Chondrocyte (in vitro differentiated cells): ENCODE measurements around the gene TMEM139. TPM values are rescaled to one million over a fixed set of nuclear protein-coding genes. Genes with fewer than 3 reads are reported as not detected.

Experiments used
- DNase-seq: peaks from one replicate; pipeline ENCODE4 v3.0.0; 2021; ENCODE audit warnings: mixed read lengths, low spot score
- H3K27ac Mint-ChIP-seq: one replicate; pipeline ENCODE4 v1.8.0; 2021; ENCODE audit warnings: mild to moderate bottlenecking, moderate library complexity, mixed read lengths; ENCODE audit not compliant: unreplicated experiment
- H3K27me3 Mint-ChIP-seq: 2 replicates; pipeline ENCODE4 v1.8.0; 2021; ENCODE audit warnings: low read depth, mixed read lengths
- H3K36me3 Mint-ChIP-seq: 2 replicates; pipeline ENCODE4 v1.8.0; 2021; ENCODE audit warnings: low read depth, mixed read lengths
- H3K4me1 Mint-ChIP-seq: 2 replicates; pipeline ENCODE4 v1.8.0; 2021; ENCODE audit warnings: low read depth, mild to moderate bottlenecking, mixed read lengths
- H3K4me3 Mint-ChIP-seq: one replicate; pipeline ENCODE4 v1.8.0; 2021; ENCODE audit warnings: mild to moderate bottlenecking, moderate library complexity, mixed read lengths; ENCODE audit not compliant: unreplicated experiment
- H3K9me3 Mint-ChIP-seq: 2 replicates; pipeline ENCODE4 v1.8.0; 2021; ENCODE audit warnings: low read depth, mixed read lengths
- total RNA-seq: library from RNA; stranded (reverse); gene quantifications from 3 replicates; pipeline ENCODE4 v1.2.1, GENCODE V29; 2021
- TF ChIP-seq, protein P1 (sequence below): fragments of 200-600 bp; sonication (generic); IDR thresholded peaks from 2 replicates; pipeline ENCODE4 v1.5.0; 2021; ENCODE audit warnings: antibody characterized with exemption, mild to moderate bottlenecking, moderate library complexity

The TMEM139 gene
- total RNA-seq, 1 donor from 2014 or later, result not detected

DNA sequence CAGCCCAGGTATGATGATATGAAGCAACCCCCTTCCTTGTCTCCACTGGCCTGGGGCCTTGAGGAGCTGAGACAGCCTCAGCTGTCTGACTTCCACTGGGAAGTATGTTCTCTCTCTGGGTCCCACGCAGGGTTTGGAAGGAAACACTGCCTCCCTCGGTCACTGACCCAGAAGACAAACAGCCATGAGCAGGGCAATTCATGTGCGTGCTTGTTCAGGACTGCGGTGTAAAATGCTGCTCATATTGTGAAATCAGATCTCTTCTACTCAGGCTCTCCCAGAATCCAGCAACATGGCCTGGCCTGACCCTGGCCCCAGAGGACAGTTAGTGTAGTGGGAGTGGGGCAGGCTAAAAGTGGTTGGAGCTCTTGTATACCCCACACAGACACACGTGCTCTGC is 33.9 kb downstream of the TMEM139 start:
- Mint-ChIP-seq H3K36me3 (no peaks in the 10 kb centered on the region), H3K4me1 (peaks cover 21% of the 10 kb centered on the region), H3K4me3 (no peak overlapping the region), H3K27ac (no peak overlapping the region), H3K9me3 (no peaks in the 10 kb centered on the region), H3K27me3 (no peaks in the 10 kb centered on the region)
- TF ChIP-seq, protein P1, sequence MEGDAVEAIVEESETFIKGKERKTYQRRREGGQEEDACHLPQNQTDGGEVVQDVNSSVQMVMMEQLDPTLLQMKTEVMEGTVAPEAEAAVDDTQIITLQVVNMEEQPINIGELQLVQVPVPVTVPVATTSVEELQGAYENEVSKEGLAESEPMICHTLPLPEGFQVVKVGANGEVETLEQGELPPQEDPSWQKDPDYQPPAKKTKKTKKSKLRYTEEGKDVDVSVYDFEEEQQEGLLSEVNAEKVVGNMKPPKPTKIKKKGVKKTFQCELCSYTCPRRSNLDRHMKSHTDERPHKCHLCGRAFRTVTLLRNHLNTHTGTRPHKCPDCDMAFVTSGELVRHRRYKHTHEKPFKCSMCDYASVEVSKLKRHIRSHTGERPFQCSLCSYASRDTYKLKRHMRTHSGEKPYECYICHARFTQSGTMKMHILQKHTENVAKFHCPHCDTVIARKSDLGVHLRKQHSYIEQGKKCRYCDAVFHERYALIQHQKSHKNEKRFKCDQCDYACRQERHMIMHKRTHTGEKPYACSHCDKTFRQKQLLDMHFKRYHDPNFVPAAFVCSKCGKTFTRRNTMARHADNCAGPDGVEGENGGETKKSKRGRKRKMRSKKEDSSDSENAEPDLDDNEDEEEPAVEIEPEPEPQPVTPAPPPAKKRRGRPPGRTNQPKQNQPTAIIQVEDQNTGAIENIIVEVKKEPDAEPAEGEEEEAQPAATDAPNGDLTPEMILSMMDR, result peak; percentile 21
- no peak for DNase-seq

DNA sequence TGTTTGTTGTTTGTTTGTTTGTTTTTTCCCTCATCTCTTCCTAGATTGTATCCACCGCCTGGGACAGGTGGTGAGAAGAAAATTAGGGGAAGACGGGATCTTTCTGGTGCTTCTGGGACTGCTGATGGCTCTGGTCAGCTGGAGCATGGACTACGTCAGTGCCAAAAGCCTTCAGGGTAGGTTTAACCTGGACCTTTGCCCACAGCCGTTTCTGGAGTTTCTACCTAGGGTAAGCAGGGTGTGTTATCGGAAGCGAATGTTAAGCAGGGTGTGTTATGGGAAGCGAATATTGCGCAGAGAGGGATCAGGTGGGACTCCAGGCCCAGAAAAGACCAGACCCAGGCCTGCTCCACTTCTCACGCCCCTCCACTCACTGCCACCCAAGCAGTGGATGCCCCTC is 35.9 kb downstream of the TMEM139 start:
- Mint-ChIP-seq H3K27me3 (no peaks in the 10 kb centered on the region), H3K4me1 (peaks cover 27% of the 10 kb centered on the region), H3K4me3 (no peak overlapping the region), H3K9me3 (no peaks in the 10 kb centered on the region), H3K27ac (no peak overlapping the region), H3K36me3 (no peaks in the 10 kb centered on the region)
- TF ChIP-seq, protein P1, result no peak
- DNase-seq, result no peak

DNA sequence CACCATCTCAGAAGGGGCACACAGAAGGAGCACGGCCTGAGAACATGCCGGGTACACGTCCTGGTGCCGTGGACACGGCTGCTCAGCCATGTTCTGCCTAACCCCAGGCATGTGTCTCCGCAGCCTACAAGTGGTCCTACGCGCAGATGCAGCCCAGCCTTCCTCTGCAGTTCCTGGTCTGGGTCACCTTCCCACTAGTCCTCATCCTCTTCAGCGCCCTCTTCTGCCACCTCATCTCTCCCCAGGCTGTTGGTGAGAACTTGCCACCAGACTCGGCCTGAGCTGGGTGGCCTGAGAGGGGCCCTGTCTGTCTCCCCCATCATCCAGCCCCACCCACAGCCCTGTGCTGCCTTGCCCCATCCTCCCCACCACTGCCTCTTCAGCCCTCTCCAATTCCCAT is 36.5 kb downstream of the TMEM139 start:
- Mint-ChIP-seq H3K27me3 (no peaks in the 10 kb centered on the region), H3K27ac (no peak overlapping the region), H3K9me3 (no peaks in the 10 kb centered on the region), H3K36me3 (no peaks in the 10 kb centered on the region), H3K4me1 (peaks cover 27% of the 10 kb centered on the region), H3K4me3 (no peak overlapping the region)
- DNase-seq, result no peak
- TF ChIP-seq, protein P1, result no peak

DNA sequence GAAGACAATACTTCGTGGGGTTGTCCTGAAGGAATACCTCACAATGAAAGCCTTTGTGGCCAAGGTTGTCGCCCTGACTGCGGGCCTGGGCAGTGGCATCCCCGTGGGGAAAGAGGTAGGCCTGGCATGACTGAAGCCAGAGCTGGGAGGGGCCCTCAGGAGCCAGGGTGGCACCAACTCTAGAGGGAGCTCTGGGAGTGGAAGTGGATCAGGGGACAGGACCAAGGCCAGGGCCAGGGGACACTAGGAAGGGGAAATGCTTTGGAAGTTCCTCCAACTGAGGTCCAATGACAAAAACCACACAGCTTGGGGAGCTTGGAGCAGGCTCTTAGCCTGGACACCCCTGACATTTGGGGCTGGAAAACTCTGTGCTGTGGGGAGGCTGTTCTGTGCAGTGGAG is 37.0 kb downstream of the TMEM139 start:
- Mint-ChIP-seq H3K36me3 (no peaks in the 10 kb centered on the region), H3K4me1 (peaks cover 24% of the 10 kb centered on the region), H3K27ac (no peak overlapping the region), H3K9me3 (no peaks in the 10 kb centered on the region), H3K4me3 (no peak overlapping the region), H3K27me3 (no peaks in the 10 kb centered on the region)
- TF ChIP-seq, protein P1, result peak; percentile 15
- DNase-seq, result no peak

DNA sequence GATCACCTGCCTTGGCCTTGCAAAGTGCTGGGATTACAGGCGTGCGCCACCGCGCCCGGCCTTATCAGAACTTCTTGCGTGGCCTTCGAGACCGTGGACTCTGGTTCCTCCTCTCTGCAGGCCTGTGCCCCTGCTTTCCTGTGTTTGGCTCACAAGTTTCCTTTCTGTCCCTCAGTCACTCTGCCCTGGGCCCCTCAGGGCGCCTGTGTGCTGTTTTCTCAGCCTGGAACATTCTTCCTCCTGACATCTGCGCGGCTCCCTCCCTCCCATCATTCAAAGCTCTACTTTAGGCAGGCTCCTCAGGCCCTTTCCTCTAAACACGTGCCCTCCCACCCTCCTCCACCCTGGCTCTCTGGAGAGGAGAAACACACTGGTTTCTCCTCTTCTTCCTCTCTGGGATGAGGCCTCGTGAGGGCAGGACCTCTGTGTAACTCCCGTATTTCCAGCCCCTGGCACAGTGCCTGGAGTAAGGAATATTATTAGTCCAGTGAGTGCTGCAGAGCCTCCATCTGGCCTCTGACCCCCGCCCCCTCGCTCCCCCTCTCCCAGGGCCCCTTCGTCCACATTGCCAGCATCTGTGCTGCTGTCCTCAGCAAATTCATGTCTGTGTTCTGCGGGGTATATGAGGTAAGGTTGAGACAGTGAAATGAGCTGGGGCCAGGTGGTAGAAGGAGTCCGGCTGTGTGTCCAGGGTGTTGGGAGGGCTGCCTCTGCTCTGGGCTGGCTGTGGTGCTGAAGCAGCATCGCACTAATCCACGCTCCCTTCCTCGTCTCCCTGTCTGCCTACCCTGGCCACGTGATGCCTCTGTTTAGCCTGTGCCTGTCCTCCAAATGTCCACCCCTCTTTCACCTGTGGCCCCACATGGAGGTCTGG is 38.2 kb downstream of the TMEM139 start:
- no peak for DNase-seq
- Mint-ChIP-seq H3K36me3 (no peaks in the 10 kb centered on the region), H3K27me3 (no peaks in the 10 kb centered on the region), H3K27ac (no peak overlapping the region), H3K4me1 (peaks cover 21% of the 10 kb centered on the region), H3K4me3 (no peak overlapping the region), H3K9me3 (no peaks in the 10 kb centered on the region)
- TF ChIP-seq, protein P1, result no peak
